H9 (cell line): ENCODE results near the gene MOCOS. TPM values are rescaled to one million over a fixed set of nuclear protein-coding genes. Genes with fewer than 3 reads are reported as not detected.

Experiments
- DNase-seq: peaks from one replicate; pipeline ENCODE4 v3.0.0-alpha.2; 2017
- H2AFZ ChIP-seq: one replicate; pipeline ENCODE4 v1.6.1; 2013; ENCODE audit warnings: mild to moderate bottlenecking, low read length, control low read depth, moderate library complexity
- H2AK5ac ChIP-seq: 2 replicates; pipeline ENCODE4 v1.6.1; 2013; ENCODE audit warnings: low read length, control low read depth, mixed read lengths; ENCODE audit not compliant: insufficient read length
- H2BK120ac ChIP-seq: one replicate; pipeline ENCODE4 v1.6.1; 2013; ENCODE audit warnings: low read depth, mild to moderate bottlenecking, low read length, control low read depth, inconsistent platforms; ENCODE audit not compliant: poor library complexity, severe bottlenecking
- H2BK12ac ChIP-seq: 2 replicates; pipeline ENCODE4 v1.6.1; 2013; ENCODE audit warnings: low read length, control low read depth, mixed read lengths, low read depth; ENCODE audit not compliant: insufficient read length
- H2BK15ac ChIP-seq: 2 replicates; pipeline ENCODE4 v1.6.1; 2013; ENCODE audit warnings: low read depth, low read length, control low read depth
- H2BK20ac ChIP-seq: one replicate; pipeline ENCODE4 v1.6.1; 2013; ENCODE audit warnings: low read depth, mild to moderate bottlenecking, low read length, control low read depth, inconsistent platforms; ENCODE audit not compliant: poor library complexity, severe bottlenecking
- H2BK5ac ChIP-seq: 2 replicates; pipeline ENCODE4 v1.6.1; 2013; ENCODE audit warnings: low read length, control low read depth, mixed read lengths; ENCODE audit not compliant: insufficient read length
- H3K14ac ChIP-seq: 2 replicates; pipeline ENCODE4 v1.6.1; 2013; ENCODE audit warnings: low read length, control low read depth; ENCODE audit not compliant: insufficient read depth
- H3K18ac ChIP-seq: 2 replicates; pipeline ENCODE4 v1.6.1; 2013; ENCODE audit warnings: low read depth, mild to moderate bottlenecking, mixed read lengths, low read length, control low read depth; ENCODE audit not compliant: insufficient read length
- H3K23ac ChIP-seq: 2 replicates; pipeline ENCODE4 v1.6.1; 2013; ENCODE audit warnings: low read length, control low read depth, mixed read lengths, low read depth; ENCODE audit not compliant: insufficient read length
- H3K23me2 ChIP-seq: 2 replicates; pipeline ENCODE4 v1.6.1; 2013; ENCODE audit warnings: low read depth, mild to moderate bottlenecking, mixed read lengths, low read length, control low read depth; ENCODE audit not compliant: insufficient read length, poor library complexity, severe bottlenecking
- H3K27ac ChIP-seq: 2 replicates; pipeline ENCODE4 v1.5.1; 2013; ENCODE audit warnings: low read length, control low read depth, mixed read lengths, low read depth; ENCODE audit not compliant: insufficient read length
- H3K27me3 ChIP-seq: 2 replicates; pipeline ENCODE4 v1.6.1; 2013; ENCODE audit warnings: low read length, control low read depth, inconsistent platforms; ENCODE audit not compliant: insufficient read depth
- H3K4ac ChIP-seq: 2 replicates; pipeline ENCODE4 v1.6.1; 2013; ENCODE audit warnings: low read depth, mild to moderate bottlenecking, control low read depth, inconsistent platforms, low read length, moderate library complexity
- H3K4me1 ChIP-seq: 2 replicates; pipeline ENCODE4 v1.6.1; 2013; ENCODE audit warnings: low read length, control low read depth, inconsistent platforms; ENCODE audit not compliant: insufficient read depth
- H3K4me2 ChIP-seq: 2 replicates; pipeline ENCODE4 v1.6.1; 2013; ENCODE audit warnings: low read length, control low read depth, mixed read lengths; ENCODE audit not compliant: insufficient read length, insufficient read depth
- H3K56ac ChIP-seq: 2 replicates; pipeline ENCODE4 v1.6.1; 2013; ENCODE audit warnings: low read depth, mild to moderate bottlenecking, mixed read lengths, low read length, control low read depth; ENCODE audit not compliant: insufficient read length
- H3K79me1 ChIP-seq: 2 replicates; pipeline ENCODE4 v1.6.1; 2013; ENCODE audit warnings: low read depth, mild to moderate bottlenecking, moderate library complexity, low read length, control low read depth, inconsistent platforms; ENCODE audit not compliant: insufficient read depth, poor library complexity, severe bottlenecking
- H3K79me2 ChIP-seq: 2 replicates; pipeline ENCODE4 v1.6.1; 2013; ENCODE audit warnings: low read length, control low read depth, inconsistent platforms; ENCODE audit not compliant: insufficient read depth
- H3K9ac ChIP-seq: 2 replicates; pipeline ENCODE4 v1.6.1; 2013; ENCODE audit warnings: low read length, control low read depth, mixed read lengths; ENCODE audit not compliant: insufficient read length; ENCODE audit errors: extremely low read depth
- H3K9me3 ChIP-seq: one replicate; pipeline ENCODE4 v1.6.1; 2013; ENCODE audit warnings: low read depth, low read length, inconsistent platforms; ENCODE audit not compliant: control insufficient read depth
- H3T11ph ChIP-seq: one replicate; pipeline ENCODE4 v1.6.1; 2013; ENCODE audit warnings: mild to moderate bottlenecking, low read length, control low read depth, inconsistent platforms
- H4K20me1 ChIP-seq: one replicate; pipeline ENCODE4 v1.6.1; 2013; ENCODE audit not compliant: control insufficient read depth, insufficient read length, insufficient read depth
- H4K5ac ChIP-seq: 2 replicates; pipeline ENCODE4 v1.6.1; 2013; ENCODE audit warnings: low read depth, mild to moderate bottlenecking, mixed read lengths, low read length, control low read depth; ENCODE audit not compliant: insufficient read length
- H4K8ac ChIP-seq: replicated peaks from 2 replicates; pipeline ENCODE4 v1.6.1; 2013; ENCODE audit warnings: low read length, control low read depth, mixed read lengths, low read depth; ENCODE audit not compliant: insufficient read length
- H4K91ac ChIP-seq: 2 replicates; pipeline ENCODE4 v1.6.1; 2013; ENCODE audit warnings: low read depth, mild to moderate bottlenecking, moderate library complexity, mixed read lengths, low read length, control low read depth; ENCODE audit not compliant: insufficient read length
- H3K27ac Mint-ChIP-seq, 3 experiments: 2 replicates in 2 of 3; 3 replicates in 1 of 3; pipeline ENCODE4 v1.8.0; 2020 to 2021; ENCODE audit warnings: mixed read lengths in 3 of 3, mild to moderate bottlenecking in 1 of 3, moderate library complexity in 1 of 3
- H3K27me3 Mint-ChIP-seq: 2 replicates; pipeline ENCODE4 v1.8.0; 2021; ENCODE audit warnings: low read depth, mild to moderate bottlenecking, moderate library complexity, mixed read lengths
- H3K36me3 Mint-ChIP-seq, 3 experiments: 2 replicates in 2 of 3; 3 replicates in 1 of 3; pipeline ENCODE4 v1.8.0; 2020 to 2021; ENCODE audit warnings: low read depth in 3 of 3, mixed read lengths in 3 of 3; ENCODE audit not compliant: insufficient read depth in 1 of 3
- H3K4me1 Mint-ChIP-seq, 2 experiments: 2 replicates each; pipeline ENCODE4 v1.8.0; 2020; ENCODE audit warnings: mixed read lengths in 2 of 2
- H3K4me3 Mint-ChIP-seq, 2 experiments: 2 replicates in 1 of 2; 3 replicates in 1 of 2; pipeline ENCODE4 v1.8.0; 2020 to 2021; ENCODE audit warnings: mild to moderate bottlenecking in 2 of 2, mixed read lengths in 2 of 2, moderate library complexity in 1 of 2
- H3K9me3 Mint-ChIP-seq, 2 experiments: 2 replicates in 1 of 2; 3 replicates in 1 of 2; pipeline ENCODE4 v1.8.0; 2020; ENCODE audit warnings: mild to moderate bottlenecking in 2 of 2, mixed read lengths in 2 of 2, moderate library complexity in 1 of 2
- CTCF ChIP-seq: fragments of 200-600 bp; sonication (generic); conservative IDR thresholded peaks from 3 replicates; pipeline ENCODE4 v1.8.0; 2021; ENCODE audit warnings: antibody characterized with exemption, mild to moderate bottlenecking
- WGBS: extraction: QIAGEN DNeasy Blood & Tissue Kit; methylation state at CpG from one replicate; pipeline ENCODE4 v1.1.7; 2013; ENCODE audit warnings: missing lambda C conversion rate, low lambda C conversion rate, mixed read lengths; ENCODE audit not compliant: insufficient read length; ENCODE audit errors: extremely low coverage; 5-methylcytosine and 5-hydroxymethylcytosine counted together
- total RNA-seq: library from RNA; stranded (reverse); gene quantifications from 2 replicates; pipeline ENCODE4 v1.2.1, GENCODE V29; 2021

MOCOS gene
- total RNA-seq, 1 experiment from 2014 or later: 6.0 TPM

- Histone ChIP-seq H4K20me1 (peaks cover 2% of the 10 kb centered on the region), H2AFZ (no peak overlapping the region)
- peaks cover 4% of the 10 kb centered on the region for H3K27me3 Mint-ChIP-seq
Measured at GRCh38 chr18:36314098-36314497, 126.8 kb downstream of the MOCOS start.

More at GRCh38 chr18:36314098-36314497, 126.8 kb downstream of the MOCOS start:
- H3K36me3 Mint-ChIP-seq: peaks cover 0 to 14% (median 10%) of the 10 kb centered on the region in 3 experiments; a peak in 5 of 7 replicates
- H3K9me3 Mint-ChIP-seq: peaks cover 10 to 18% of the 10 kb centered on the region in 2 experiments; a peak in 4 of 5 replicates
- H3K27ac ChIP-seq: no peak overlapping the region
- H2AK5ac ChIP-seq: no peak overlapping the region
- H3K9me3 ChIP-seq: no peaks in the 10 kb centered on the region
- no peak overlapping the region for H3K14ac ChIP-seq
- peaks cover 3% of the 10 kb centered on the region for H3K79me1 ChIP-seq
- no peak overlapping the region for H4K5ac ChIP-seq
- H3K79me2 ChIP-seq: no peaks in the 10 kb centered on the region
- no peak overlapping the region; a peak in 1 of 7 replicates for H3K27ac Mint-ChIP-seq
- TF ChIP-seq CTCF: no peak
- no peak overlapping the region for H2BK5ac ChIP-seq
- peaks cover 28 to 37% of the 10 kb centered on the region in 2 experiments for H3K4me1 Mint-ChIP-seq
- no peak overlapping the region for H2BK120ac ChIP-seq
- H3K18ac ChIP-seq: no peak overlapping the region
- no peak overlapping the region for H4K91ac ChIP-seq
- H3K56ac ChIP-seq: no peak overlapping the region
- no peak overlapping the region for H2BK15ac ChIP-seq
- H3K23ac ChIP-seq: no peak overlapping the region
- H3K4me1 ChIP-seq: no peaks in the 10 kb centered on the region; the same call in 1 of the 2 replicates
- WGBS: no CpG with 5 or more reads among the region's 4 CpGs
- H2BK12ac ChIP-seq: no peak overlapping the region
- no peak overlapping the region for H2BK20ac ChIP-seq
- no peak overlapping the region for H3T11ph ChIP-seq
- no peak overlapping the region for H3K4me2 ChIP-seq
- H3K4ac ChIP-seq: no peak overlapping the region
- no peak overlapping the region for H3K9ac ChIP-seq
- DNase-seq: peak; percentile 5
- H4K8ac ChIP-seq: no peak overlapping the region
- no peaks in the 10 kb centered on the region for H3K23me2 ChIP-seq
- H3K4me3 Mint-ChIP-seq: no peak overlapping the region
- H3K27me3 ChIP-seq: no peaks in the 10 kb centered on the region
